HepG2 (cell line): ENCODE results near the gene RAB34. TPM values are rescaled to one million over a fixed set of nuclear protein-coding genes. Genes with fewer than 3 reads are reported as not detected.

ENCODE experiments used
- BRCA1 ChIP-seq: sonication (generic); formaldehyde crosslinking; IDR thresholded peaks from 2 replicates; pipeline ENCODE4 v1.4.0; 2020; ENCODE audit warnings: missing genetic modification reagents
- FOXA1 ChIP-seq, 2 experiments: fragments of 450-650 bp in 1 of 2; sonication (generic) in 1 of 2; formaldehyde crosslinking in 1 of 2; IDR thresholded peaks; 2 replicates each; pipeline versions ENCODE4 v1.4.0 to v1.6.1; 2016 to 2020; ENCODE audit warnings: missing genetic modification reagents in 1 of 2
- FUBP1 ChIP-seq: sonication (generic); formaldehyde crosslinking; IDR thresholded peaks from 2 replicates; pipeline ENCODE4 v1.5.1; 2020; ENCODE audit warnings: missing genetic modification reagents, mild to moderate bottlenecking, borderline replicate concordance
- HHEX ChIP-seq: IDR thresholded peaks from 2 replicates; pipeline ENCODE4 v1.6.1; 2016; ENCODE audit warnings: control low read depth
- PREB ChIP-seq: sonication (generic); formaldehyde crosslinking; IDR thresholded peaks from 2 replicates; pipeline ENCODE4 v1.4.0; 2020; ENCODE audit warnings: missing genetic modification reagents
- SIX4 ChIP-seq: sonication (generic); formaldehyde crosslinking; IDR thresholded peaks from 2 replicates; pipeline ENCODE4 v1.4.0; 2020; ENCODE audit warnings: missing genetic modification reagents
- SOX5 ChIP-seq: IDR thresholded peaks from 2 replicates; pipeline ENCODE4 v1.6.1; 2016; ENCODE audit warnings: borderline replicate concordance
- SP1 ChIP-seq, 2 experiments: fragments of 450-650 bp in 1 of 2; sonication (generic) in 1 of 2; formaldehyde crosslinking in 1 of 2; IDR thresholded peaks; 2 replicates each; pipeline versions ENCODE4 v1.4.0 to v1.6.1; 2016 to 2020; ENCODE audit warnings: missing genetic modification reagents in 1 of 2
- TFDP1 ChIP-seq: IDR thresholded peaks from 2 replicates; pipeline ENCODE4 v1.6.1; 2016; ENCODE audit warnings: missing compliant biosample characterization, missing genetic modification reagents, borderline replicate concordance
- U2AF2 ChIP-seq: fragments of 200-400 bp; formaldehyde crosslinking; IDR thresholded peaks from 2 replicates; pipeline ENCODE4 v1.6.1; 2017; ENCODE audit warnings: low read depth, mild to moderate bottlenecking, low read length
- ZBED4 ChIP-seq: sonication (generic); formaldehyde crosslinking; IDR thresholded peaks from 2 replicates; pipeline ENCODE4 v1.4.0; 2020; ENCODE audit warnings: missing genetic modification reagents, borderline replicate concordance
- ZFP41 ChIP-seq: sonication (generic); formaldehyde crosslinking; IDR thresholded peaks from 2 replicates; pipeline ENCODE4 v1.4.0; 2020; ENCODE audit warnings: mild to moderate bottlenecking, missing genetic modification reagents, borderline replicate concordance
- ZFP91 ChIP-seq: sonication (generic); formaldehyde crosslinking; IDR thresholded peaks from 2 replicates; pipeline ENCODE4 v1.9.0; 2022; ENCODE audit warnings: missing genetic modification reagents, mild to moderate bottlenecking, borderline replicate concordance
- ZKSCAN8 ChIP-seq: IDR thresholded peaks from 2 replicates; pipeline ENCODE4 v1.6.1; 2016; ENCODE audit warnings: borderline replicate concordance, missing genetic modification reagents, missing compliant biosample characterization
- ZNF138 ChIP-seq: sonication (generic); formaldehyde crosslinking; IDR thresholded peaks from 2 replicates; pipeline ENCODE4 v1.5.0; 2020; ENCODE audit warnings: mild to moderate bottlenecking, low read depth, missing genetic modification reagents
- ZNF589 ChIP-seq: sonication (generic); formaldehyde crosslinking; conservative IDR thresholded peaks from 2 replicates; pipeline ENCODE4 v1.8.0; 2022; ENCODE audit warnings: mild to moderate bottlenecking, moderate library complexity, missing genetic modification reagents
- ZNF597 ChIP-seq: sonication (generic); formaldehyde crosslinking; IDR thresholded peaks from 2 replicates; pipeline ENCODE4 v1.5.0; 2020; ENCODE audit warnings: missing genetic modification reagents
- ZNF792 ChIP-seq: IDR thresholded peaks from 2 replicates; pipeline ENCODE4 v1.6.1; 2016
- polyA plus RNA-seq, 8 experiments: library from polyadenylated mRNA; depleted of rRNA in 3 of 8; stranded (reverse) in 7 of 8; unstranded in 1 of 8; fragments of >200 nt; fragmentation: Illumina TruSeq in 4 of 8; extraction: Trizol in 4 of 8; gene quantifications; 2 replicates each; pipeline versions ENCODE4 v1.2.1 to v1.2.3, GENCODE V29; 2011 to 2016; ENCODE audit warnings: low read depth in 4 of 8, missing spikeins in 1 of 8, mixed read lengths in 1 of 8; ENCODE audit not compliant: insufficient read depth in 1 of 8
- total RNA-seq, 5 experiments: library from RNA; depleted of rRNA; stranded (reverse); fragments of >200 nt; fragmentation: Illumina TruSeq; extraction: Trizol; gene quantifications; 2 replicates each; pipeline ENCODE4 v1.2.3, GENCODE V29; 2016; ENCODE audit warnings: low read depth in 1 of 5

Gene RAB34
- total and polyA plus RNA-seq, 2 of the 13 experiments (the other 11 are each of a cell fraction or from before 2014, with no cell fraction given): 0.49 TPM; not detected in 1

- peak; percentile 81; the same call in 1 of the 2 replicates for TF ChIP-seq BRCA1 (CRISPR knock-in tag)
- no peak for TF ChIP-seq ZKSCAN8 (CRISPR knock-in tag)
- no peak for TF ChIP-seq ZNF597
- no peak for TF ChIP-seq ZNF138
- no peak for TF ChIP-seq U2AF2
- no peak for TF ChIP-seq HHEX
- TF ChIP-seq FOXA1 (IDR thresholded peaks at IDR 0.05): no peak
- TF ChIP-seq FOXA1 (CRISPR knock-in tag; IDR thresholded peaks at IDR 0.05): peak; percentile 50; the same call in 1 of the 2 replicates
- TF ChIP-seq ZFP91 (CRISPR knock-in tag): peak; percentile 82
- TF ChIP-seq ZNF792 (CRISPR knock-in tag): no peak
- no peak for TF ChIP-seq ZBED4
- TF ChIP-seq PREB: no peak
- peak; percentile 67; the same call in 1 of the 2 replicates for TF ChIP-seq ZFP41
- TF ChIP-seq SOX5: peak; percentile 32; the same call in 1 of the 2 replicates
- no peak for TF ChIP-seq SP1 (IDR thresholded peaks at IDR 0.05)
- peak; percentile 36; the same call in 1 of the 2 replicates for TF ChIP-seq SP1 (CRISPR knock-in tag; IDR thresholded peaks at IDR 0.05)
- TF ChIP-seq SIX4 (CRISPR knock-in tag): 0 out of 2 replicates have a peak, but pooled peaks have one; percentile 16
- TF ChIP-seq TFDP1 (CRISPR knock-in tag): peak; percentile 80; the same call in 1 of the 2 replicates
- peak; percentile 61; the same call in 1 of the 2 replicates for TF ChIP-seq FUBP1 (CRISPR knock-in tag)
- TF ChIP-seq ZNF589 (CRISPR knock-in tag): no peak
Observed at GRCh38 chr17:28725660-28726225, 8.1 kb upstream of the RAB34 start (continued).
